ENCODE data around the gene MACROD2. TPM values are rescaled to one million over a fixed set of nuclear protein-coding genes. Genes with fewer than 3 reads are reported as not detected.

Gene MACROD2
- total and polyA plus RNA-seq, 7 donors, result 0.20 to 4.8 (median 0.87) TPM

DNA sequence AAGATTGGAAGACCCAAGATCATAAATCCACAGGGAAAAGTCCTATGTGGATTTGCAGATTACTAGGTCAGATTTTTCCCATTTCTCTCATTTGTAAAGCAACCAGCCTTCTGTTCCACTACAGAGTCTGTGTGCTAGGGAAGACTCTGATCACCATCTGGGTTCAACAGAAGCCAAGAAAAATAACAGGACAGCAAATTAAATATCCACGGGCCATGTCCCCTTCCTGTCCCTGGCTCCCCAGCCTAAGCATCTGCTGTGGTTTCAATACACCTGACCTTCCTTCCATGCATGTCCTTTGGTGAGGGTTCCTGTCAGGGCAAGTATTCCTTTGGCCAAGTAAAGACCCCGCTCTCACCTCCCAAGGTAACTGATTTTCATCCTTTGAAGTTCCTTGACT, 2019.1 kb downstream of the MACROD2 start:
- intact Hi-C loops (cut with DNase I), result no loop called here
- Histone ChIP-seq H3K4me3 (no peak overlapping the region), H3K27ac (no peak overlapping the region), H3K27me3 (ENCODE audit: insufficient read depth in 3 of 3, low read length in 2 of 3) (no peaks in the 10 kb centered on the region), H3K36me3 (ENCODE audit: insufficient read depth in 1 of 2, low read depth in 1 of 2) (no peaks in the 10 kb centered on the region), H3K4me1 (no peaks in the 10 kb centered on the region), H3K9me3 (no peaks in the 10 kb centered on the region)
- no peak for DNase-seq
- ATAC-seq, result no peak
- WGBS, 3 donors, result 53 to 72% (median 55%) methylated on average over 2 of the region's 2 CpGs
- TF ChIP-seq CTCF (IDR thresholded peaks at IDR 0.05), result no peak

GRCh38 chr20:16017656-16018055, 2022.3 kb downstream of the MACROD2 start:
- DNase-seq, result no peak
- Histone ChIP-seq H3K9me3 (no peaks in the 10 kb centered on the region), H3K27me3 (ENCODE audit: insufficient read depth in 3 of 3, low read length in 2 of 3) (no peaks in the 10 kb centered on the region), H3K36me3 (ENCODE audit: insufficient read depth in 1 of 2, low read depth in 1 of 2) (no peaks in the 10 kb centered on the region), H3K4me3 (no peak overlapping the region), H3K27ac (no peak overlapping the region), H3K4me1 (no peaks in the 10 kb centered on the region)
- intact Hi-C loops (cut with DNase I), result no loop called here
- TF ChIP-seq CTCF (IDR thresholded peaks at IDR 0.05), result no peak
- 86 to 97% (median 92%) methylated on average over 1 of the region's 1 CpG for WGBS, 3 donors
- no peak for ATAC-seq

DNA sequence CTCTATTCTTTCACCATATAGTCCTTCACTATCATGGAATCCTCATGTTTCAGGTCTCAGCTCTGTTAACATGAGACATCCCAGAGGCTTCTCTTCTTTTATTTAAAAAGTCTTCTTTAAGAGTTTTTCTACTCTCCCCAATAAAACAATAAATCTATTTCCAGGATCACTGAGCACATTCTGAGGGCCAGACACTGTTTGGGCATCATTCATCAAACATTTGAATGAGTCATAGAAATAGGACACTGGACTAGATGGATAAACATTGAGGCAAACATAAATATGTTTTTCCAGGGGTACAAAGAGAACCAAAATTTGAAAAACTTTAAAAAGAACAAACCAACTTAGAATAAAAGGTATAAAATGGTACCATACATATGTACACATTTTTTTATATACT, 2023.6 kb downstream of the MACROD2 start:
- ATAC-seq, result no peak
- no peaks in the 10 kb centered on the region for H3K36me3 ChIP-seq (ENCODE audit: insufficient read depth in 1 of 2, low read depth in 1 of 2)
- intact Hi-C loops (cut with DNase I), result no loop called here
- H3K4me3 ChIP-seq, result no peak overlapping the region
- no peak for DNase-seq
- no peaks in the 10 kb centered on the region for H3K9me3 ChIP-seq
- H3K4me1 ChIP-seq, result no peaks in the 10 kb centered on the region
- H3K27me3 ChIP-seq (ENCODE audit: insufficient read depth in 3 of 3, low read length in 2 of 3), result no peaks in the 10 kb centered on the region
- no peak overlapping the region for H3K27ac ChIP-seq
- no peak for TF ChIP-seq CTCF (IDR thresholded peaks at IDR 0.05)

DNA sequence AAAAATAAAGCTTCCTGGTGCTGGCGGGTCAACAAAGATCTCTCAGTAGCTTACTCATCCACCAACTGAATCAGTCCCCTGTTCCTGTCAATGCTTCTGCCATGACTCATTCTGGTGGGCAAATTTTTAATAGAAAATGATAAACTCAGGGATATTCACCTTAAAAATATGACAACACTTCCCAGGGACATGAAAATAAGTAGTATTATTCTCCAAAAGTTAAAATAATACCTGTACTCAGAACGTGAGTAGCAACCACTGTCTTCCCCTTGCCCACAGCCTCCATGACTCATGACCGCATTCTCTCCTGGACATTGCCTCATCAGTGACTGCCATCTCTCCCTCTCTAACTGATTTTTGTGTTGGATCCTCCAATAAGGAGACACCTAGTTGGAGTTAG, 2025.7 kb downstream of the MACROD2 start:
- DNase-seq, result no peak
- no peak overlapping the region for H3K4me3 ChIP-seq
- H3K36me3 ChIP-seq (ENCODE audit: insufficient read depth in 1 of 2, low read depth in 1 of 2), result no peaks in the 10 kb centered on the region
- intact Hi-C loops (cut with DNase I), result no loop called here
- no peak for ATAC-seq
- H3K27me3 ChIP-seq (ENCODE audit: insufficient read depth in 3 of 3, low read length in 2 of 3), result no peaks in the 10 kb centered on the region
- no peaks in the 10 kb centered on the region for H3K4me1 ChIP-seq
- no peaks in the 10 kb centered on the region for H3K9me3 ChIP-seq
- no peak overlapping the region for H3K27ac ChIP-seq
- no peak for TF ChIP-seq CTCF (IDR thresholded peaks at IDR 0.05)
- 60 to 62% (median 62%) methylated on average over 3 of the region's 3 CpGs for WGBS, 3 donors

- 36 to 68% (median 65%) methylated on average over 1 of the region's 1 CpG for WGBS, 3 donors
- no peaks in the 10 kb centered on the region for H3K27me3 ChIP-seq (ENCODE audit: insufficient read depth in 3 of 3, low read length in 2 of 3)
- H3K9me3 ChIP-seq, result no peaks in the 10 kb centered on the region
- no peak overlapping the region for H3K4me3 ChIP-seq
- intact Hi-C loops (cut with DNase I), result no loop called here
- no peaks in the 10 kb centered on the region for H3K36me3 ChIP-seq (ENCODE audit: insufficient read depth in 1 of 2, low read depth in 1 of 2)
- no peak for TF ChIP-seq CTCF (IDR thresholded peaks at IDR 0.05)
- H3K27ac ChIP-seq, result no peak overlapping the region
- ATAC-seq (no peak), DNase-seq (no peak)
- no peaks in the 10 kb centered on the region for H3K4me1 ChIP-seq
These were observed 2029.8 kb downstream of the MACROD2 start for GRCh38 chr20:16025084-16025483.

Data from psoas muscle (tissue), 8 donors.